ENCODE measurements around the gene CHST12. TPM values are rescaled to one million over a fixed set of nuclear protein-coding genes. Genes with fewer than 3 reads are reported as not detected.

CHST12 gene
- polyA plus RNA-seq, 3 donors: 13.0 to 15.4 (median 14.0) TPM

GRCh38 chr7:2476776-2477446 is 73.5 kb downstream of the CHST12 start:
- DNase-seq: no peak

GRCh38 chr7:2477447-2478398 is 74.3 kb downstream of the CHST12 start:
- no peak for DNase-seq

- no peak for DNase-seq
Observed at GRCh38 chr7:2478399-2478785, 75.0 kb downstream of the CHST12 start.

DNA sequence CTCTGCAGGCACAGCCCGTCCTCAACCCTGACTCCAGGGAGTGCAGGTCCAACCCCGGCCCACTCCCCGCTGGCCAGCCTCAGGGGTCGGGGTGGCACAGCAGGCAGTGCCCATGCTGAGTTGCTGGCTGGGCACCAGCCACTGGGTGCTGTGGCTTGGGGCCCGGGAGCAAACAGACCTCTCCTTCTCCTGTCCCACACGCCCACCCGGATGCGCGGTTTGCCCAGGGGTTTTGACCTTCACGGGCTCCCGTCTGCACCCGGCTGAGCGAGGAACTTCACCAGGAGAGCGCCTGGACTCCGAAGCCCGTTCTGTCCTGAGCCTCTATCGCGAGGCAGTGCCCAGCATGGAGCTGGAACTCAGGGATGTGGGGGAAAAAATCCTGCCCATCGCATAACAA is 75.4 kb downstream of the CHST12 start:
- DNase-seq: no peak

DNA sequence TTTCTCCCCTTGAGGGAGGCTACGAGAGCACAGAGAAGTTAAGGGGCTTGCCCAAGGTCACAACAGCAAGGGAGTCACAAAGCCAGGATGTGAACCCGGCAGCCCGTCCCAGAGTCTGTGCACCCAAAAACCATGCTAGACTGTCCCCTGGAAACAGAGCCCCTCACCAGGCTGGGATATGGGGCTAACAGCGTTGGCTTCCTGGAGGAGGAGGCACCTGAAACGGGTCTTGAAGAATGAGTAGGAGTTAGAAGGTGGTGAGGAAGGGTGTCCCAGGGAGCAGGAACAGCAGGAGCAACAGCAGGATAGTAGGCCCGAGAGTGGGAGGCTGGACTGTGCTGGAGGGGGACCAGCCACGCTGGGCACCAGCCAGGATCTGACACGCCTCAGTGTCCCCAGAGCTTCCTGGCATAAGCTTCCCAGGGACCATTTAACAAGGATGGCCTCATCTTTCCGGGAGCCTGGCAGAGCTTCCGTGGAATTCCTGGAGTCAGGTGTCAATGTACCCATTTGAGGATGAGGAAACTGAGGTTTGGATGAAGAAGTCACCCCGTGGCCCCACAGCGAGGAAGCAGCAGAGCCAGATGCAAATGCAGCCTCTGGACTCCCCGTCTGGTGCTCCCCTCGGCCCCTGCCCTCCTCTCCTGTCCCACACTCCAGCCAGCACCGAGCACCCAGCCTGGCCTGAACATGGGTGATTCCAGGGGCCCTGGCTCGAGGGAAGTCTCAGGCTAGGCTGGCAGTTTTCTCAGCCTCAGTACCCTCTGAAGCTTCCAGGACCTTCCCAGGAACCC is 76.1 kb downstream of the CHST12 start:
- DNase-seq: no peak

DNA sequence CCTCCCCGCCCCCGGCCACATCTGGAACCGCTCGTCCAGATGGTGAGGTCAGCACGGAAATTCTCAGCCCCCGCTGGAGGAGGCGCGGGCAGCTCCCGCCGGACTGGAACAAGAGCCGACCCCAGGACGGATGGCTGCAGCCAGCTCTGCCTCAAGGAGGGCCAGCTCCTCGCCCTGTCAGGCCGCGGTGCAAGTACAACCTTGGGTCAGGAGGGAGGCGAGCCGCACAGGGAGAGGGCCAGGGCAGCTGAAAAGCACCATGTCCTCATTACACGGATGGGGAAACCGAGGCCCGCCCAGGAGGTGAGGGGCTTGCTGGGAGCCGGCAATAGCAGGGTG is 76.6 kb downstream of the CHST12 start:
- no peak for DNase-seq

DNA sequence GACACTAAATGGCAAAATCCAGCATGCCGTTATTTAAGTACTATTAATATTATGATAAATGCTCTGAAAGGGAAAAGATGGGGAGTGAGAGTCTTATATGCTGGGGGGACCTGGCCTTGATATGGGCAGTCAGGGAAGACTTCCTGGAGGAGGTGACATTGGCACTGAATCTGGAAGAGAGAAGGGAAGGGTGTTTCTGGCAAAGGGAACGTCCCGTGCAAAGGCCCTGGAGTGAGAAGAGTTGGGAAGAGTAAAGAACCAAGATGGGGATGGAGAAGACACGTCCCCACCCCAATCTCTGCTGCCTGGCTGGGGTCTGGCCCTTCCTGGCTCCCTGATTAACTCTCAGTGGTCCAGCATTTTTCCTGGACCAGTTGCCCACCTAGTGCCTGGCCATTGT is 77.8 kb downstream of the CHST12 start:
- DNase-seq: no peak

DNA sequence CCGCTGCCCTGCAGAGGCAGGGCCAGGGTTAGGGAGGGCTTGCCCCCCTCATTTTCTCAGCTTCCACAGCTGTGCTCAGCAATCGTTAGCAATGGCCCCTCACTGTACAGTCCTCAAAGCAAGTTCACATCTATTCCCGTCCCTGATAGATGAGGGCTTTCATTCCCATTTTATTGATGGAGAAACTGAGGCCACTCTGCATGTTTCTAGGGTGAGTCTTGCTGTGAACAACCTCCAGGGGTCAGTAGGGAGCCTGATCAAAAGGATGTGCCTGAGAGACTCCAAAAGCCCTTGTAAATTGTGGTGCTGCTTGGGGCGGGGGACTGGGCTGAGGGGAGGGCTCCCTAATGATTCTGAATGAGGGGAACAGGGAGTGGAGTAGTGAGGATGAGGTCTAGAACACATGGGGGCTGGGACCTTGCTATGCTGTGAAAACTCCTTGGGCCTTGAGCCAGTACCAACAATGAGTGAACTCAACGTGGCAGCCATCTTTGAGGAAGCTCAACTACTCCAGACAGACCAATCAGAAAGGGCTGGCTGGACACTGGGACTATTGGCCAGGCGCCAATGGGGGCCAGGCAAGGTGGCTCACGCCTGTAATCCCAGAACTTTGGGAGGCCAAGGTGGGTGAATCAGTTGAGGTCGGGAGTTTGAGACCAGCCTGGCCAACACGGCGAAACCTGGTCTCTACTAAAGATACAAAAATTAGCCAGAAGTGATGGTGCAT is 79.5 kb downstream of the CHST12 start:
- DNase-seq: no peak

- no peak for DNase-seq
Observed at GRCh38 chr7:2483494-2483893, 80.1 kb downstream of the CHST12 start.

- DNase-seq: no peak
Observed at GRCh38 chr7:2484868-2485267, 81.5 kb downstream of the CHST12 start.

DNA sequence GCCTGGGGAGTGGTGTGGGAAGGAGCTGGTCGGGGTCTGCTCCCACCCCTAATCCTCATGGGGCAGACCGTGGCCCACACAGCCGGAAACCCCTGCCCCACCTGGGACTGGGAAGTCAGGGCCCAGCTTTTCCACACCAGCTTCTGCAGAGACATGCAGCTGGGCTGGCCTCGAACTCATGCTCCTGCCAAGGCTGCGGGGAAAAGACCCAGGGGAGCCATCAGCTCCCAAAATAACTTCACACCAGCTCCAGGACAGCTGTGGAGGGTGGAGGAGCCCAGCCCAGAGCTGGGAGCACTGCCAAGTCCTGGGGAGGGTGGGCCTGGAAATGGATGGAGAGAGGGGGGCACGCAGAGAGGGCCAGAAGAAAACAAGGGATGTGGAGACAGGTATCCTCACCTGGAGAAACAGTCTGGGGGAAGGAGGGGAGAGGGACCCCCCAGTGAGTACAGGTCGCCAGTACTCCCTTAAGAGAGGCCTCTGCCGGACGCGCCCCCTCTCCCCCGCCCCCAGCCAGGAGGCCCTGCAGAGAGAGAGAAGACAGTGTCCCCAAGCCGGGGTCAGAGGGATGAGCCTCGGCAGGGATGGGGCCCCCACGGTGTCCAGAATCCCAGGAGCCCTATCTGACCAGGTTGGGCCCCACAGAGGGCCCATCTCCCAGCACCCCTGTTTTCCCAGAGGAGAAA is 84.3 kb downstream of the CHST12 start:
- DNase-seq: no peak

DNA sequence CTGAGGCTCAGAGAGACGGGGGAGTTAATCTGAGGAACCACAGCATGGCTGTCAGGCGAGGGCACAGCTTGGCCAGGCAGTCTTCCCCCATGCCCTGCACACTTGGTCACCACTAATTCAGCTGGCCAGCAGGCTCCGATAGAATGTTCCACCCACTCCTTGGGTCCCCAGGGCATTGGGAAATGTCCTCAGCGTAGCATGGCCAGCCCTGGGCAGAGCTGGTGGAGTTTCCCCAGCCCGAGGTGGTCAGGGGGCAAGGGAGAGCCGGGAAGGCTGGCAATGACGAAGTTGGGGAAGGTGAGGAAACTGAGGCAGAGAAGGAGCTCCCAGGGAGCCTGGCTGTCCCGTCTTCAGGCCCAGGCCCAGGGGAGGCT is 84.8 kb downstream of the CHST12 start:
- no peak for DNase-seq

- DNase-seq: no peak
Observed at GRCh38 chr7:2488681-2489080, 85.3 kb downstream of the CHST12 start.

- no peak for DNase-seq
Observed at GRCh38 chr7:2490181-2490651, 86.8 kb downstream of the CHST12 start.

DNA sequence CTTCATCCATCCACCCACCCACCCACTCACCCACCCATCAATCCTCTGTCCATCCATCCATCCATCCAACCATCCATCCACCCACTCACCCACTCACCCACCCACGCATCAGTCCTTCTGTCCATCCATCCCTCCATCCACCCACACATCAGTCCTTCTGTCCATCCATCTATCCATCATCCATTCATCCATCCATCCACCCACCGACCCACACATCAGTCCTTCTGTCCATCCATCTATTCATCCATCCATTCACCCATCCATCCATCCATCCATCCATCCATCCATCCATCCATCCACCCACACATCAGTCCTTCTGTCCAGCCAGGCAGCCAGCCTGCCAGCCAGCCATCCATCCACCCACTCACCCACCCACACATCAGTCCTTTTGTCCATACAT is 88.6 kb downstream of the CHST12 start:
- DNase-seq: no peak

DNA sequence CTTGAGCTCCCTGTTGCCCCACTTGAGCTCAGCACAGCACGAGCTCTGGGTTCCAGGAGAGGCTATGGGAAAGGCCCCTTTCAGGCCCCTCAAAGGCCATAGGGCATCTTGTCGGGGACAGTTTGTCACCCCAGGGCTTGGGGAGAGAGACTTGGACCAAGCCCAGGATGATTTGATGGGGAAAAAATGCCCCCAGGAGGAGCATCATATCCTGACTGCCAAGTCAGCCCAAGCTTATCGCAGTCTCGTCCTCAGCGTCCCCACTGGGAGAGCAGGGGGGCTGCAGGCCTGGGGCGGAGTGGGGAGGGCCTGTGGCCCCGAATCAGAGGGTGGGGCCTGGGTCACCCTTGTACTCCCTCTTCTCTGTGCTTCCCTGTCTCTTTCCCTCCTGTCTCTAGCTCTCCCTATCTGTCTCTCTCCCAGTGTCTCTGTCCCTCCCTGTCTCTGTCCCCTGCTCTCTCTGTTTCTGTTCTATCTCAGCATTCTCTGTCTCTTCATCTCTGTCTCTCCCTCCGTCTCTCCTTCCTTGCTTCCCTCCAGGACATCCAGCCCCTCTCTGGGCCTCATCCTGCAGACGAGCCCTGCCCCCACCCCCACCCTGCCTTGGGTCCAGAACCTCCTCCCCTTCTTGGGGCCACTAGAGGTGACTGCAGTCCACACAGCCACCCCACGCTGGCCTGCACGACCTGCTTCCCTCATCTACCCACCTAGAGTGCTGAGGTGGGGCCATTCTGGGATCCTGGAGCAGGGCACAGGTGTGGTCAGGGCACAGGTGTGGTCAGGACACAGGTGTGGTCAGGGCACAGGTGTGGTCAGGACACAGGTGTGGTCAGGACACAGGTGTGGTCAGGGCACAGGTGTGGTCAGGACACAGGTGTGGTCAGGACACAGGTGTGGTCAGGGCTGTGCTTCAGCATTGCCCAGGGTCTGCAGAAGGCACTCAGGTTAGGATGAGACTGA is 90.1 kb downstream of the CHST12 start:
- DNase-seq: no peak

DNA sequence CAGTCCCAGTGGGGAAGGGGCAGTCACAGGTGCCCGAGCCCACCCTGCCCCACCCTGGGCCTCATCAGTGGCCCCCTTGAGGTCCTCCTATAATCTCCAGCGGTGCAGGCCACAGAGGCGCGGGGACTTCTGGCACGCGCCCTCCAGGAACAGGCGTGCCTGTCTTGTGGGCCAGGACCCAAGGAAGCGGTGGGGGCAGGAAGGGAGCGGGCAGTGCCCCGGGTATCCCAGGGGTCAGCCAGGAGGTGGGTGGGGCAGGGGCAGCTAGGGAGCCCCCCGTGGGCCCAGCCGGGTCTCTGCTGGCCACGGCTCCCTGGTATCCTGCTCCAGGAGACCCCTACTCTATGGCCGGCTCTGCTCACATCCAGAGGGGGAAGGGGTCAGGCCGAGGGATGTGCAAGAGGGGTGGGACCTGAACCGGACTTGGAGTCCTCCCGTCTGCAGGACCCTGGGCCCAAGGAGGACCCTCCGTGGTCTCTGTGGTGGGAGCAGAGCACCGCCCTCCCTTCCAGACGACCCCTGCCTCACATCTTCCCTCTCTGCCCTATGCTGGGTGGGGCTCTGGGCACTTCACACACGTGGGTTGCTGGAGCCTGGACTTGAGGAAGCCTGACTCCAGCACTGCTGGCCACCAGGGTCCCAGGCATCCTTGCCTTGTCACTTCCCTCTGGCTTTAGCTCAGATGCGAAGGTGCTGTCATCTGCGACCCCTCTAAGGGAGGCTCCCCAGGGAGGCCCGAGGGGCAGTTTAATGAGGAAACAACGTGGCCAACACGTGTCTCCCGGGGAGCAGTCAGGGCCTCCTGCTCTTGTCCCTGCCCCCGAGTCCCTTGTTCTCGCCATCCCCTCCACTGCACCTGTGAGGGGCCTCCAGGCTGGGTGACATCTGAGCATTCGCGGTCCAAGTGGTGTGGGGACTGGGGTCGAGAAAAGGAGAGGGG is 91.0 kb downstream of the CHST12 start:
- no peak for DNase-seq

DNA sequence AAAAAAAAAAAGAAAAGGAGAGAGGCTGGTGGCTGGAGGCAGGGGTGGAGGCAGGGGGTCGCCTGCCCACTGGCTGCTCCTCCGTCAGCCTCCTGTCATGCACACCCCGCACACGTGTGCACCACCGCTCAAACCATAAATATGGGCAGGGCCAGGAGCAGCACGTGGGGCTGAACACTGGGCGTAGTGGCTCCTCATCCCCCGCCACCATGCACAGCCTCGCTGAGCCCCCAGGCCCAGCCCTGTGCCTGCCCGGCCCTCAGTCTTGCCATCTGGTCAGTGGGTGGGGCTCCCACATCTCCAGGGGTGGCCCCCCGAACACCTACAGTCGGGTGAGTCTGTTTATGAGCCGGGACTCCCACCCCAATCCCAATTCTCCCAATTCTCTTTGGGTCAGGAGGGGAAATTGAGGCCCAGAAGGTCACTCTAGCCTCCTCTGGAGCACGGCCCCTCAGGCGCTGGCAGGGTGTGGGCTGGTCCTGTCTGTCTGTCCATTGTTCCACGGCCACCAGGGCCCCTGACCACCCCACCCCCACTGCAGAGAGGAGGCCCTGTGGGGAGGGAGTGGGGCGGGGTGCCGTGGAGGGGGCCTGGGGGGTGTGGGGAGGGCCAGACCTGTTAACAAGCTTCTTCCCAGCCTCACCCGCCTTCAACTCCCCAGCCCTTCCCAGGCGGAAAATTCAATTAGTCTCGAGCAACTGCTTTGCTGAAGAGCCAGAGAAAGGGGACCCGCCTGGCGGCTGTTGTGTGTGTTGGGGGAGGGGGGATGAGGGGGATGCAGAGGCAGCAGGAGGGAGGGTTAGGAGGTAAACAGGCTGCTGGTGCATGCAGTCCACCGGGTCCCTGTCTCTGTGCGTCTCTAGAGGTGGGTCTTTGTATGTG is 92.2 kb downstream of the CHST12 start:
- DNase-seq: peak; percentile 84

Data from renal pelvis (tissue), 4 donors.